GM12878 (cell line): ENCODE data around the gene PIP5KL1. TPM values are rescaled to one million over a fixed set of nuclear protein-coding genes. Genes with fewer than 3 reads are reported as not detected.

Experiments used
- ATAC-seq: fragments of 200-7000 bp; cut with Tn5 transposase; 3 replicates; pipeline ENCODE4 v1.9.1; 2020; ENCODE audit warnings: mild to moderate bottlenecking, moderate library complexity
- BruUV-seq: library from RNA; stranded (reverse); fragments of 400-500 nt; replicated peaks from 2 replicates; lab custom pipeline; 2021; lab: Mats Ljungman, UMichigan
- CTCF ChIA-PET: fragments of 300-600 bp; sonication (Branson Sonifier 250); formaldehyde crosslinking; extraction: SDS; loops from one replicate; lab custom pipeline; 2021; ENCODE audit warnings: inconsistent platforms; lab: Yijun Ruan, JAX
- POLR2A ChIA-PET: fragments of 350-600 bp; formaldehyde crosslinking; extraction: SDS; loops from one replicate; lab custom pipeline; 2021; ENCODE audit warnings: inconsistent platforms; lab: Charles Lee
- RAD21 ChIA-PET: fragments of 300-600 bp; sonication (Branson Sonifier 250); formaldehyde crosslinking; loops from one replicate; lab custom pipeline; 2023; ENCODE audit warnings: antibody characterized with exemption; ENCODE audit not compliant: unreplicated experiment; lab: Charles Lee
- SMC1A ChIA-PET: fragments of 300-600 bp; sonication (Branson Sonifier 250); formaldehyde crosslinking; loops from one replicate; lab custom pipeline; 2023; ENCODE audit not compliant: unreplicated experiment, uncharacterized antibody; lab: Charles Lee
- DNase-seq: peaks from one replicate; pipeline ENCODE4 v3.0.0-alpha.2; 2011; ENCODE audit warnings: low read depth, low spot score
- FAIRE-seq: peaks from 3 replicates; lab custom pipeline; 2011; peaks lifted over from hg19 to GRCh38; lab: Jason Lieb, UNC
- H2AFZ ChIP-seq: 2 replicates; pipeline ENCODE4 v1.6.0; 2011; ENCODE audit warnings: low read depth, low read length, control low read depth; ENCODE audit not compliant: control insufficient read depth
- H3K27ac ChIP-seq: 2 replicates; pipeline ENCODE4 v1.5.1; 2011; ENCODE audit warnings: control low read depth; ENCODE audit not compliant: control insufficient read depth, insufficient read depth
- H3K27me3 ChIP-seq, 2 experiments: replicated peaks in 1 of 2; 2 replicates each; pipeline versions ENCODE4 v1.6.0 to v1.6.1; 2011; ENCODE audit warnings: low read length in 1 of 2; ENCODE audit not compliant: control insufficient read depth in 2 of 2, insufficient read depth in 2 of 2
- H3K36me3 ChIP-seq, 2 experiments: 2 replicates each; pipeline ENCODE4 v1.5.1; 2011; ENCODE audit warnings: low read length in 1 of 2; ENCODE audit not compliant: control insufficient read depth in 2 of 2, insufficient read depth in 2 of 2
- H3K4me1 ChIP-seq: 2 replicates; pipeline ENCODE4 v1.6.1; 2011; ENCODE audit warnings: mild to moderate bottlenecking, low read length, moderate library complexity, mixed read lengths; ENCODE audit not compliant: control insufficient read depth, insufficient read depth
- H3K4me2 ChIP-seq: 2 replicates; pipeline ENCODE4 v1.6.0; 2011; ENCODE audit warnings: control low read depth; ENCODE audit not compliant: control insufficient read depth, insufficient read depth
- H3K4me3 ChIP-seq: fragments of 200-600 bp; sonication (generic); 2 replicates; pipeline ENCODE4 v1.5.1; 2016
- H3K79me2 ChIP-seq: 2 replicates; pipeline ENCODE4 v1.6.0; 2011; ENCODE audit warnings: low read length; ENCODE audit not compliant: control insufficient read depth, insufficient read depth
- H3K9ac ChIP-seq: 2 replicates; pipeline ENCODE4 v1.8.0; 2011; ENCODE audit warnings: low read length, control low read depth, mixed read lengths; ENCODE audit not compliant: control insufficient read depth, insufficient read depth
- H3K9me3 ChIP-seq: replicated peaks from 3 replicates; pipeline ENCODE4 v1.5.1; 2011; ENCODE audit warnings: mild to moderate bottlenecking, low read length; ENCODE audit not compliant: control insufficient read depth, insufficient read depth
- H4K20me1 ChIP-seq: 2 replicates; pipeline ENCODE4 v1.6.0; 2011; ENCODE audit not compliant: control insufficient read depth, insufficient read depth
- BACH1 ChIP-seq: fragments of 450-650 bp; IDR thresholded peaks from 2 replicates; pipeline ENCODE4 v1.6.1; 2017; ENCODE audit warnings: mild to moderate bottlenecking, borderline replicate concordance
- BMI1 ChIP-seq: fragments of 450-650 bp; IDR thresholded peaks from 2 replicates; pipeline ENCODE4 v1.6.1; 2016; ENCODE audit warnings: mild to moderate bottlenecking, moderate library complexity, borderline replicate concordance
- CEBPB ChIP-seq, 2 experiments: fragments of 150-350 bp in 1 of 2; IDR thresholded peaks; 2 replicates each; pipeline ENCODE4 v1.6.1; 2012 to 2014; ENCODE audit warnings: low read depth in 2 of 2, low read length in 2 of 2, borderline replicate concordance in 1 of 2, inconsistent platforms in 1 of 2
- CREM ChIP-seq: IDR thresholded peaks from 2 replicates; pipeline ENCODE4 v1.6.1; 2014; ENCODE audit warnings: antibody characterized with exemption, low read depth
- EGR1 ChIP-seq, 2 experiments: IDR thresholded peaks; 1 replicate in 1 of 2; 2 replicates in 1 of 2; pipeline ENCODE4 v1.6.1; 2011 to 2012; ENCODE audit warnings: low read depth in 2 of 2, low read length in 2 of 2, borderline replicate concordance in 1 of 2, mild to moderate bottlenecking in 1 of 2, moderate library complexity in 1 of 2
- ETV6 ChIP-seq, 2 experiments: fragments of 450-650 bp in 1 of 2; IDR thresholded peaks in 1 of 2; conservative IDR thresholded peaks in 1 of 2; 2 replicates each; pipeline ENCODE4 v1.6.1; 2014; ENCODE audit warnings: antibody characterized with exemption in 1 of 2, borderline replicate concordance in 1 of 2, low read depth in 1 of 2, mild to moderate bottlenecking in 1 of 2, moderate library complexity in 1 of 2
- NR2C2 ChIP-seq: IDR thresholded peaks from 2 replicates; pipeline ENCODE4 v1.6.1; 2011; ENCODE audit warnings: borderline replicate concordance, low read depth; ENCODE audit not compliant: control insufficient read depth, insufficient read length
- RB1 ChIP-seq: fragments of 450-650 bp; formaldehyde crosslinking; IDR thresholded peaks from 2 replicates; pipeline ENCODE4 v1.6.1; 2017; ENCODE audit warnings: mild to moderate bottlenecking, borderline replicate concordance
- ZBTB4 ChIP-seq: fragments of 450-650 bp; formaldehyde crosslinking; IDR thresholded peaks from 2 replicates; pipeline ENCODE4 v1.4.0; 2022; ENCODE audit warnings: mild to moderate bottlenecking, moderate library complexity
- ZNF207 ChIP-seq: fragments of 450-650 bp; IDR thresholded peaks from 2 replicates; pipeline ENCODE4 v1.6.1; 2014; ENCODE audit warnings: antibody characterized with exemption, mild to moderate bottlenecking, borderline replicate concordance
- ZNF24 ChIP-seq: fragments of 450-650 bp; IDR thresholded peaks from 2 replicates; pipeline ENCODE4 v1.6.1; 2017; ENCODE audit warnings: antibody characterized with exemption, mild to moderate bottlenecking
- ZNF274 ChIP-seq: IDR thresholded peaks from one replicate; pipeline ENCODE4 v1.8.0; 2011; ENCODE audit not compliant: insufficient read length, insufficient read depth
- ZNF622 ChIP-seq: fragments of 450-650 bp; IDR thresholded peaks from 2 replicates; pipeline ENCODE4 v1.6.1; 2017; ENCODE audit warnings: mild to moderate bottlenecking, inconsistent platforms
- ZSCAN29 ChIP-seq: fragments of 450-650 bp; IDR thresholded peaks from 2 replicates; pipeline ENCODE4 v1.6.1; 2017; ENCODE audit warnings: mild to moderate bottlenecking, moderate library complexity
- WGBS: methylation state at CpG from one replicate; pipeline ENCODE4 v1.1.6; 2016; ENCODE audit warnings: low lambda C conversion rate; ENCODE audit not compliant: insufficient replicate concordance, insufficient coverage; ENCODE audit errors: missing lambda C conversion rate; 5-methylcytosine and 5-hydroxymethylcytosine counted together
- in situ Hi-C: fragments of 300-500 bp; cut with MboI; formaldehyde crosslinking; loops from 9 replicates; pipeline ENCODE4 v1.14.3; 2018; ENCODE audit warnings: mixed read lengths
- intact Hi-C: fragments of 100-400 bp; cut with micrococcal nuclease; formaldehyde crosslinking; loops from one replicate; pipeline ENCODE4 v1.14.2; 2022; ENCODE audit not compliant: unreplicated experiment
- polyA plus RNA-seq, 11 experiments: library from polyadenylated mRNA; depleted of rRNA in 4 of 11; unstranded in 6 of 11; stranded (reverse) in 5 of 11; fragments of >200 nt; fragmentation: Nextera tagmentation in 4 of 11; fragmentation: Illumina TruSeq in 1 of 11; extraction: Ambion mirVana in 4 of 11; extraction: Trizol in 1 of 11; gene quantifications; 1 replicate in 1 of 11; 2 replicates in 10 of 11; pipeline versions ENCODE4 v1.2.1 to v1.2.3, GENCODE V29; 2011 to 2016; ENCODE audit warnings: inconsistent platforms in 2 of 11, missing spikeins in 2 of 11, low read depth in 1 of 11
- total RNA-seq, 4 experiments: library from RNA; depleted of rRNA in 3 of 4; stranded (reverse); fragments of >200 nt in 3 of 4; fragmentation: Illumina TruSeq in 1 of 4; extraction: Trizol in 1 of 4; gene quantifications; 2 replicates each; pipeline versions ENCODE4 v1.2.1 to v1.2.3, GENCODE V29; 2013 to 2021
- TF ChIP-seq, protein P1 (sequence below): IDR thresholded peaks from 2 replicates; pipeline ENCODE4 v1.6.1; 2012; ENCODE audit warnings: mild to moderate bottlenecking, low read depth, low read length

The PIP5KL1 gene
- total and polyA plus RNA-seq, 10 of the 15 experiments (the other 5 are each of a cell fraction or from before 2014, with no cell fraction given) = 0.04 to 0.67 (median 0.43) TPM; not detected in 2

GRCh38 chr9:127963359-127964064 lies 32.9 kb upstream of the PIP5KL1 start (continued):
- TF ChIP-seq, protein P1, sequence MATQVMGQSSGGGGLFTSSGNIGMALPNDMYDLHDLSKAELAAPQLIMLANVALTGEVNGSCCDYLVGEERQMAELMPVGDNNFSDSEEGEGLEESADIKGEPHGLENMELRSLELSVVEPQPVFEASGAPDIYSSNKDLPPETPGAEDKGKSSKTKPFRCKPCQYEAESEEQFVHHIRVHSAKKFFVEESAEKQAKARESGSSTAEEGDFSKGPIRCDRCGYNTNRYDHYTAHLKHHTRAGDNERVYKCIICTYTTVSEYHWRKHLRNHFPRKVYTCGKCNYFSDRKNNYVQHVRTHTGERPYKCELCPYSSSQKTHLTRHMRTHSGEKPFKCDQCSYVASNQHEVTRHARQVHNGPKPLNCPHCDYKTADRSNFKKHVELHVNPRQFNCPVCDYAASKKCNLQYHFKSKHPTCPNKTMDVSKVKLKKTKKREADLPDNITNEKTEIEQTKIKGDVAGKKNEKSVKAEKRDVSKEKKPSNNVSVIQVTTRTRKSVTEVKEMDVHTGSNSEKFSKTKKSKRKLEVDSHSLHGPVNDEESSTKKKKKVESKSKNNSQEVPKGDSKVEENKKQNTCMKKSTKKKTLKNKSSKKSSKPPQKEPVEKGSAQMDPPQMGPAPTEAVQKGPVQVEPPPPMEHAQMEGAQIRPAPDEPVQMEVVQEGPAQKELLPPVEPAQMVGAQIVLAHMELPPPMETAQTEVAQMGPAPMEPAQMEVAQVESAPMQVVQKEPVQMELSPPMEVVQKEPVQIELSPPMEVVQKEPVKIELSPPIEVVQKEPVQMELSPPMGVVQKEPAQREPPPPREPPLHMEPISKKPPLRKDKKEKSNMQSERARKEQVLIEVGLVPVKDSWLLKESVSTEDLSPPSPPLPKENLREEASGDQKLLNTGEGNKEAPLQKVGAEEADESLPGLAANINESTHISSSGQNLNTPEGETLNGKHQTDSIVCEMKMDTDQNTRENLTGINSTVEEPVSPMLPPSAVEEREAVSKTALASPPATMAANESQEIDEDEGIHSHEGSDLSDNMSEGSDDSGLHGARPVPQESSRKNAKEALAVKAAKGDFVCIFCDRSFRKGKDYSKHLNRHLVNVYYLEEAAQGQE = no peak
- TF ChIP-seq BACH1 = no peak
- no peak for TF ChIP-seq ZNF24
- no peak for TF ChIP-seq ZNF622
- TF ChIP-seq NR2C2 = no peak
- no peak for TF ChIP-seq ZSCAN29
- TF ChIP-seq, all 136 proteins: peak for 0

DNA sequence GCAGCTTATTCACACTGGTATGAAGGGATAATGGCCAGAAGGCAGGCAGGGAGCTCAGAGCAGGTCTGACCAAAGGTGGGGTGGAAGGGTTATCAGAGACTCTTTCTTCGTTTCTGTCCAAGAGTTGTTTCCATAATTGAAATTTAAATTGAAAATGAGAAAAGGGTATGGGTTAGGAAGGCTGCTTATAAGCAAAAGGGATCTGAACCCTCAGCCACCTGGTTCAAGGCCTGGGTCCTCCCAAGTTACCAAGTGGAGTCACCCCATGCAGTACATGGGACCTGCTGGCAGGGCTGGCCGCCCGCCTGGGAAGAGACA lies 32.4 kb upstream of the PIP5KL1 start:
- peaks cover 8% of the 10 kb centered on the region for H3K79me2 ChIP-seq
- peaks cover 0 to under 1% of the 10 kb centered on the region in 2 experiments; a peak in 2 of 4 replicates for H3K36me3 ChIP-seq
- POLR2A ChIA-PET = interaction anchor here (0.6 kb wide), 1 partner anchor 1025 kb away, joined by 6 read pairs; no protein-coding TSS in a partner anchor
- H3K4me1 ChIP-seq = peaks cover 18% of the 10 kb centered on the region
- in situ Hi-C loops = loop anchor here (10.0 kb wide), 1 partner anchor 72 kb away; no protein-coding TSS in a partner anchor
- intact Hi-C loops = no loop called here
- SMC1A ChIA-PET = no interaction called here
- DNase-seq (no peak), FAIRE-seq (no peak), ATAC-seq (no peak)
- H3K9ac ChIP-seq = no peak overlapping the region
- RAD21 ChIA-PET = no interaction called here
- peaks cover 5% of the 10 kb centered on the region for H4K20me1 ChIP-seq
- no peaks in the 10 kb centered on the region for H3K9me3 ChIP-seq
- WGBS = 90% methylated on average over 3 of the region's 3 CpGs
- no peak overlapping the region for H3K4me3 ChIP-seq
- no peak overlapping the region for H3K4me2 ChIP-seq
- no peaks in the 10 kb centered on the region for H3K27me3 ChIP-seq
- no TSS peak for BruUV-seq
- no peak overlapping the region for H3K27ac ChIP-seq
- CTCF ChIA-PET = interaction anchor here (0.6 kb wide), 1 partner anchor 16 kb away, joined by 3 read pairs; no protein-coding TSS in a partner anchor
- no peak overlapping the region for H2AFZ ChIP-seq
- no peak for TF ChIP-seq ZNF207
- TF ChIP-seq ZSCAN29 = no peak
- TF ChIP-seq CEBPB (IDR thresholded peaks at IDR 0.05; ENCODE audit: borderline replicate concordance in 1 of 2, low read depth in 2 of 2, low read length in 2 of 2) = no peak
- TF ChIP-seq BMI1 = no peak
- TF ChIP-seq ETV6 (conservative IDR thresholded peaks at IDR 0.05 in 1 of 2, IDR thresholded peaks at IDR 0.05 in 1 of 2; ENCODE audit: borderline replicate concordance in 1 of 2, low read depth in 1 of 2) = no peak
- no peak for TF ChIP-seq CREM
- no peak for TF ChIP-seq RB1
- TF ChIP-seq ZBTB4 (CRISPR knock-in tag) = no peak
- no peak for TF ChIP-seq EGR1 (IDR thresholded peaks at IDR 0.05; ENCODE audit: borderline replicate concordance in 1 of 2, low read depth in 2 of 2, low read length in 2 of 2)
- TF ChIP-seq ZNF274 = no peak
